Anterior cingulate cortex (tissue), 58 donors: Measurements from ENCODE around the gene COLEC12.
"Not testable (repeated sequence)": the region's sequence is repeated elsewhere in the genome, so short reads cannot be mapped to it uniquely, and the experiment has no call there.

Experiments used
- DNase-seq, 58 donors: peaks; one replicate each; lab custom pipeline; 2025; lab: John Stamatoyannopoulos, UW

Gene COLEC12

GRCh38 chr18:302097-302496 is 198.4 kb downstream of the COLEC12 start:
- DNase-seq: no peak

- DNase-seq: no peak
These were observed 202.6 kb downstream of the COLEC12 start for GRCh38 chr18:297936-298335.

GRCh38 chr18:295756-296490 is 204.6 kb downstream of the COLEC12 start:
- DNase-seq: peak in 1 of 58 donors; percentile 8

GRCh38 chr18:294566-294965 is 205.9 kb downstream of the COLEC12 start:
- DNase-seq: no peak

GRCh38 chr18:293536-293935 is 207.0 kb downstream of the COLEC12 start:
- DNase-seq: no peak

- no peak for DNase-seq
These were observed 208.2 kb downstream of the COLEC12 start for GRCh38 chr18:292271-292670.

GRCh38 chr18:289970-290369 is 210.5 kb downstream of the COLEC12 start:
- DNase-seq: not testable (repeated sequence)

GRCh38 chr18:289026-289425 is 211.5 kb downstream of the COLEC12 start:
- no peak for DNase-seq

GRCh38 chr18:286515-287310 is 213.8 kb downstream of the COLEC12 start:
- peak in 2 of 58 donors; percentile 0 to 7 for DNase-seq

GRCh38 chr18:285817-286216 is 214.7 kb downstream of the COLEC12 start:
- no peak for DNase-seq

GRCh38 chr18:275486-275885 is 225.0 kb downstream of the COLEC12 start:
- peak in 4 of 58 donors; percentile 3 to 7 (median 6) for DNase-seq

- peak in 1 of 58 donors; percentile 3 for DNase-seq
These were observed 226.2 kb downstream of the COLEC12 start for GRCh38 chr18:274313-274712.

- no peak for DNase-seq
These were observed 227.0 kb downstream of the COLEC12 start for GRCh38 chr18:273525-273924.

- DNase-seq: no peak
These were observed 227.9 kb downstream of the COLEC12 start for GRCh38 chr18:272650-273049.

- DNase-seq: no peak
These were observed 230.9 kb downstream of the COLEC12 start for GRCh38 chr18:269480-270095.

GRCh38 chr18:267688-268552 is 232.6 kb downstream of the COLEC12 start, which contains the start of gene THOC1:
Gene THOC1 (minus strand): TSS chr18:268047. CDS start chr18:268019, 28 bp downstream.
- peak; percentile 8 to 97 (median 86) for DNase-seq

- DNase-seq: peak in 2 of 58 donors; percentile 32 to 45
These were observed 233.2 kb downstream of the COLEC12 start for GRCh38 chr18:267380-267687.
